ENCODE results near the gene AOPEP. TPM values are rescaled to one million over a fixed set of nuclear protein-coding genes. Genes with fewer than 3 reads are reported as not detected.

AOPEP gene
- total and polyA plus RNA-seq, 2 of the 13 experiments (the other 11 are each of a cell fraction or from before 2014, with no cell fraction given) = 22.2 to 41.6 TPM

- TF ChIP-seq ZNF280B (CRISPR knock-in tag; IDR thresholded peaks at IDR 0.05; ENCODE audit: borderline replicate concordance) = no peak
- TF ChIP-seq AKAP8 (CRISPR knock-in tag; IDR thresholded peaks at IDR 0.05) = no peak
- TF ChIP-seq AKNA (CRISPR knock-in tag; IDR thresholded peaks at IDR 0.05; ENCODE audit: borderline replicate concordance) = no peak
- TF ChIP-seq, protein P1, sequence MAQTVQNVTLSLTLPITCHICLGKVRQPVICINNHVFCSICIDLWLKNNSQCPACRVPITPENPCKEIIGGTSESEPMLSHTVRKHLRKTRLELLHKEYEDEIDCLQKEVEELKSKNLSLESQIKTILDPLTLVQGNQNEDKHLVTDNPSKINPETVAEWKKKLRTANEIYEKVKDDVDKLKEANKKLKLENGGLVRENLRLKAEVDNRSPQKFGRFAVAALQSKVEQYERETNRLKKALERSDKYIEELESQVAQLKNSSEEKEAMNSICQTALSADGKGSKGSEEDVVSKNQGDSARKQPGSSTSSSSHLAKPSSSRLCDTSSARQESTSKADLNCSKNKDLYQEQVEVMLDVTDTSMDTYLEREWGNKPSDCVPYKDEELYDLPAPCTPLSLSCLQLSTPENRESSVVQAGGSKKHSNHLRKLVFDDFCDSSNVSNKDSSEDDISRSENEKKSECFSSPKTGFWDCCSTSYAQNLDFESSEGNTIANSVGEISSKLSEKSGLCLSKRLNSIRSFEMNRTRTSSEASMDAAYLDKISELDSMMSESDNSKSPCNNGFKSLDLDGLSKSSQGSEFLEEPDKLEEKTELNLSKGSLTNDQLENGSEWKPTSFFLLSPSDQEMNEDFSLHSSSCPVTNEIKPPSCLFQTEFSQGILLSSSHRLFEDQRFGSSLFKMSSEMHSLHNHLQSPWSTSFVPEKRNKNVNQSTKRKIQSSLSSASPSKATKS (CRISPR knock-in tag; IDR thresholded peaks at IDR 0.05) = no peak
- peak; percentile 63; the same call in 1 of the 2 replicates for TF ChIP-seq ZFP90 (CRISPR knock-in tag; IDR thresholded peaks at IDR 0.05; ENCODE audit: borderline replicate concordance)
- TF ChIP-seq THAP11 (CRISPR knock-in tag; IDR thresholded peaks at IDR 0.05) = peak; percentile 44; the same call in 1 of the 2 replicates
- TF ChIP-seq KDM2A (CRISPR knock-in tag; IDR thresholded peaks at IDR 0.05; ENCODE audit: borderline replicate concordance, low read depth) = no peak
- no peak for TF ChIP-seq CSRNP1 (CRISPR knock-in tag; IDR thresholded peaks at IDR 0.05)
- TF ChIP-seq SKI (IDR thresholded peaks at IDR 0.05; ENCODE audit: partially characterized antibody) = peak; percentile 74
- no peak for TF ChIP-seq ZNF841 (CRISPR knock-in tag; IDR thresholded peaks at IDR 0.05; ENCODE audit: borderline replicate concordance)
- TF ChIP-seq PAWR (CRISPR knock-in tag; IDR thresholded peaks at IDR 0.05; ENCODE audit: borderline replicate concordance) = no peak
- TF ChIP-seq, protein P2, sequence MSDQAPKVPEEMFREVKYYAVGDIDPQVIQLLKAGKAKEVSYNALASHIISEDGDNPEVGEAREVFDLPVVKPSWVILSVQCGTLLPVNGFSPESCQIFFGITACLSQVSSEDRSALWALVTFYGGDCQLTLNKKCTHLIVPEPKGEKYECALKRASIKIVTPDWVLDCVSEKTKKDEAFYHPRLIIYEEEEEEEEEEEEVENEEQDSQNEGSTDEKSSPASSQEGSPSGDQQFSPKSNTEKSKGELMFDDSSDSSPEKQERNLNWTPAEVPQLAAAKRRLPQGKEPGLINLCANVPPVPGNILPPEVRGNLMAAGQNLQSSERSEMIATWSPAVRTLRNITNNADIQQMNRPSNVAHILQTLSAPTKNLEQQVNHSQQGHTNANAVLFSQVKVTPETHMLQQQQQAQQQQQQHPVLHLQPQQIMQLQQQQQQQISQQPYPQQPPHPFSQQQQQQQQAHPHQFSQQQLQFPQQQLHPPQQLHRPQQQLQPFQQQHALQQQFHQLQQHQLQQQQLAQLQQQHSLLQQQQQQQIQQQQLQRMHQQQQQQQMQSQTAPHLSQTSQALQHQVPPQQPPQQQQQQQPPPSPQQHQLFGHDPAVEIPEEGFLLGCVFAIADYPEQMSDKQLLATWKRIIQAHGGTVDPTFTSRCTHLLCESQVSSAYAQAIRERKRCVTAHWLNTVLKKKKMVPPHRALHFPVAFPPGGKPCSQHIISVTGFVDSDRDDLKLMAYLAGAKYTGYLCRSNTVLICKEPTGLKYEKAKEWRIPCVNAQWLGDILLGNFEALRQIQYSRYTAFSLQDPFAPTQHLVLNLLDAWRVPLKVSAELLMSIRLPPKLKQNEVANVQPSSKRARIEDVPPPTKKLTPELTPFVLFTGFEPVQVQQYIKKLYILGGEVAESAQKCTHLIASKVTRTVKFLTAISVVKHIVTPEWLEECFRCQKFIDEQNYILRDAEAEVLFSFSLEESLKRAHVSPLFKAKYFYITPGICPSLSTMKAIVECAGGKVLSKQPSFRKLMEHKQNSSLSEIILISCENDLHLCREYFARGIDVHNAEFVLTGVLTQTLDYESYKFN (CRISPR knock-in tag; conservative IDR thresholded peaks at IDR 0.05) = peak; percentile 98
- no peak for TF ChIP-seq ZNF660 (CRISPR knock-in tag; IDR thresholded peaks at IDR 0.05; ENCODE audit: borderline replicate concordance, low read depth)
Observed at GRCh38 chr9:94941211-94941875, 214.8 kb downstream of the AOPEP start (continued).
